ENCODE results near the gene HHATL.

Gene HHATL

GRCh38 chr3:42672515-42672914, 30.1 kb downstream of the HHATL start:
- no peak overlapping the region for H3K4me3 ChIP-seq (ENCODE audit: low read length)
- DNase-seq (ENCODE audit: low read depth): no peak
- no peak for TF ChIP-seq CTCF (IDR thresholded peaks at IDR 0.05; ENCODE audit: insufficient read depth, low read depth, low read length, missing control alignments)

- no peak overlapping the region for H3K4me3 ChIP-seq (ENCODE audit: low read length)
- TF ChIP-seq CTCF (IDR thresholded peaks at IDR 0.05; ENCODE audit: insufficient read depth, low read depth, low read length, missing control alignments): no peak
- DNase-seq (ENCODE audit: low read depth): no peak
These were observed 31.9 kb downstream of the HHATL start for GRCh38 chr3:42670670-42671069.

- no peak overlapping the region for H3K4me3 ChIP-seq (ENCODE audit: low read length)
- no peak for TF ChIP-seq CTCF (IDR thresholded peaks at IDR 0.05; ENCODE audit: insufficient read depth, low read depth, low read length, missing control alignments)
- DNase-seq (ENCODE audit: low read depth): peak; percentile 15
These were observed 32.5 kb downstream of the HHATL start for GRCh38 chr3:42670051-42670576.

- peak; percentile 65 for DNase-seq (ENCODE audit: low read depth)
These were observed 33.8 kb downstream of the HHATL start for GRCh38 chr3:42668793-42669217.

GRCh38 chr3:42668413-42668760, 34.2 kb downstream of the HHATL start:
- TF ChIP-seq CTCF (IDR thresholded peaks at IDR 0.05; ENCODE audit: insufficient read depth, low read depth, low read length, missing control alignments): no peak
- DNase-seq (ENCODE audit: low read depth): no peak
- H3K4me3 ChIP-seq (ENCODE audit: low read length): no peak overlapping the region

More at GRCh38 chr3:42668793-42669217, 33.8 kb downstream of the HHATL start:
- no peak overlapping the region for H3K4me3 ChIP-seq (ENCODE audit: low read length)
- no peak for TF ChIP-seq CTCF (IDR thresholded peaks at IDR 0.05; ENCODE audit: insufficient read depth, low read depth, low read length, missing control alignments)

GRCh38 chr3:42667523-42668412, 34.8 kb downstream of the HHATL start:
- TF ChIP-seq CTCF (IDR thresholded peaks at IDR 0.05; ENCODE audit: insufficient read depth, low read depth, low read length, missing control alignments): no peak
- no peak overlapping the region for H3K4me3 ChIP-seq (ENCODE audit: low read length)
- DNase-seq (ENCODE audit: low read depth): no peak
